IPS DF 6.9 (cell line): ENCODE results near the gene PRRC2C.
"Not testable (repeated sequence)": the region's sequence is repeated elsewhere in the genome, so short reads cannot be mapped to it uniquely, and the experiment has no call there.

Source experiments
- DNase-seq: peaks from one replicate; pipeline ENCODE4 v3.0.0-alpha.2; 2013; ENCODE audit warnings: low read depth, low spot score
- H3K27ac ChIP-seq: one replicate; pipeline ENCODE4 v1.5.1; 2013; ENCODE audit warnings: low read length, control low read depth
- H3K27me3 ChIP-seq: 2 replicates; pipeline ENCODE4 v1.6.1; 2013; ENCODE audit warnings: mild to moderate bottlenecking, low read length; ENCODE audit not compliant: control insufficient read depth, insufficient read depth
- H3K36me3 ChIP-seq: 2 replicates; pipeline ENCODE4 v1.6.1; 2013; ENCODE audit warnings: low read length; ENCODE audit not compliant: control insufficient read depth, insufficient read depth
- H3K4me1 ChIP-seq: 2 replicates; pipeline ENCODE4 v1.6.1; 2013; ENCODE audit warnings: low read length; ENCODE audit not compliant: control insufficient read depth, insufficient read depth
- H3K4me3 ChIP-seq: 2 replicates; pipeline ENCODE4 v1.5.1; 2013; ENCODE audit warnings: mild to moderate bottlenecking, low read length
- H3K9me3 ChIP-seq: 2 replicates; pipeline ENCODE4 v1.6.1; 2013; ENCODE audit warnings: low read length, inconsistent platforms; ENCODE audit not compliant: control insufficient read depth, insufficient read depth
- WGBS: extraction: QIAGEN DNeasy Blood & Tissue Kit; methylation state at CpG from one replicate; pipeline ENCODE4 v1.1.7; 2013; ENCODE audit warnings: mixed read lengths, missing lambda C conversion rate; ENCODE audit not compliant: insufficient read length, insufficient coverage; 5-methylcytosine and 5-hydroxymethylcytosine counted together

PRRC2C gene

DNA sequence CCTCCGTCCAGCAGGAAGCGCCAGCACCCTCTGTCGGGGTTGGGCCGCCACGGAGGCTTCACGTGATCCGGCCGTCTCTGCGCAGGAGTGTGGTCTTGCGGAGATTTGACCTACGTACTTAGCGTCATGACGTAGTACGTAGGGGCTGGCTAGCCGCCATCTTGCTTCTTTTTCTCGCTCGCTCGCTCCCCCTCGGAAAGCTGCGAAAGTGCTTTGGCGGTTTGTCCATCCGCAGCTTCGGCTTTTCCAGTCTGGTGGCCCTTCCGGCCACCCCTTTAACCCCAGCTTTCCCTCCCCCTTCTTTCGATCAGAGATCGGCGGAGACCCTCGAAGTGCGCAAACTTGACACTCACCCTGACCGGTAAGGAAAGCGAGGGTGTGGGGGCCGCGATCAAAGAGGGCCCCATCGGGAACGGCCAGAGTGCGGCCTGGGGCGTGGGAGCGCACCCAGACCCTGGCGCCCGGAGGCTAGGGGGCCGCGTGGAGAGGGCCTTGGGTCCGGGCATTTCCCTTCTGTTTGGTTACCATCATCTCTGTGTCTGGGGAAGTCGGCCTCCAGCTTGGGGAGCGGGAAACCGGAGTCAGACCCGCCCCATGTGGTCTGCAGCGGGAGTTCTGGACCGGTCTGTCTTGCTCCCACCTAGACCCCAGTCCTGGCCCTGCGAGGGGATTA lies at the start of gene PRRC2C:
Gene PRRC2C, plus strand, starts transcription at position 156 of the 673 bp plus-strand sequence. CDS start 26,559 bp downstream, outside the sequence.
- Histone ChIP-seq H3K36me3 (no peaks in the 10 kb centered on the region), H3K9me3 (no peaks in the 10 kb centered on the region), H3K27ac (no peak within 1 kb of the TSS), H3K27me3 (no peaks in the 10 kb centered on the region), H3K4me3 (peak within 1 kb of the TSS; percentile 83), H3K4me1 (no peaks in the 10 kb centered on the region)
- no CpG with 5 or more reads among the region's 50 CpGs for WGBS
- DNase-seq: peak; percentile 92

DNA sequence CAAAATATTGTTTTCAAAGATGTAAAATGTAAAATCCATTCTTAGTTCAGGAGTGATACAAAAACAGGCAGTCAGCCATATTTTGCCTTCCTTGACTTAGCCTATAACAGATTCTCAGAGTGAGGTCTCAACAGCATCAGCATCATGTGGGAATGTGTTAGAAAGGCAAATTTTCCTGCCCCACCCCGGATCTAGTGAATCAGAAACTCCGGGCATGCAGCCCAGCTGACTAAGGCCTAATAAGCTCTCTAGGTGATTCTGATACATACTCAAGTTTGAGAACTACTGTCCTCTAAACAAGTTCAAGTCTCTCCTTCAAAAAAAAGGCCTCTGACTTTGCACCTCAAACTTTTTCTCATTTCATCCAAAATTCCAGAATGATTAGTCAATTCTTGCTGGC lies 46.9 kb upstream of the PRRC2C start:
- no peaks in the 10 kb centered on the region for H3K4me1 ChIP-seq
- DNase-seq: no peak
- no peaks in the 10 kb centered on the region for H3K36me3 ChIP-seq
- H3K27me3 ChIP-seq: no peaks in the 10 kb centered on the region
- H3K4me3 ChIP-seq: no peak overlapping the region
- no peaks in the 10 kb centered on the region for H3K9me3 ChIP-seq
- no CpG with 5 or more reads among the region's 2 CpGs for WGBS
- no peak overlapping the region for H3K27ac ChIP-seq

DNA sequence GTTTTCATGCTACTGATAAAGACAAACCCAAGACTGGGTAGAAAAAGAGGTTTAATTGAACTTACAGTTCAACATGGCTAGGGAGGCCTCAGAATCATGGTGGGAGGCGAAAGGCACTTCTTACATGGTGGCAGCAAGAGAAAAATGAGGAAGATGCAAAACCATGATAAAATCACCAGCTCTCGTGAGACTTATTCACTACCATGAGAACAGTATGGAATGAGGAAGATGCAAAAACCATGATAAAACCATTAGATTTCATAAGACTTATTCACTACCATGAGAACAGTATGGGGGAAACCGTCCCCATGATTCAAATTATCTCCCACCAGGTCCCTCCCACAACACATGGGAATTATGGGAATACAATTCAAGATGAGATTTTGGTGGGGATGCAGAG lies 45.1 kb upstream of the PRRC2C start:
- not testable (repeated sequence) for H3K9me3 ChIP-seq, H3K4me1 ChIP-seq, H3K27me3 ChIP-seq, H3K4me3 ChIP-seq, H3K27ac ChIP-seq, DNase-seq, H3K36me3 ChIP-seq
- WGBS: no CpG with 5 or more reads among the region's 3 CpGs

DNA sequence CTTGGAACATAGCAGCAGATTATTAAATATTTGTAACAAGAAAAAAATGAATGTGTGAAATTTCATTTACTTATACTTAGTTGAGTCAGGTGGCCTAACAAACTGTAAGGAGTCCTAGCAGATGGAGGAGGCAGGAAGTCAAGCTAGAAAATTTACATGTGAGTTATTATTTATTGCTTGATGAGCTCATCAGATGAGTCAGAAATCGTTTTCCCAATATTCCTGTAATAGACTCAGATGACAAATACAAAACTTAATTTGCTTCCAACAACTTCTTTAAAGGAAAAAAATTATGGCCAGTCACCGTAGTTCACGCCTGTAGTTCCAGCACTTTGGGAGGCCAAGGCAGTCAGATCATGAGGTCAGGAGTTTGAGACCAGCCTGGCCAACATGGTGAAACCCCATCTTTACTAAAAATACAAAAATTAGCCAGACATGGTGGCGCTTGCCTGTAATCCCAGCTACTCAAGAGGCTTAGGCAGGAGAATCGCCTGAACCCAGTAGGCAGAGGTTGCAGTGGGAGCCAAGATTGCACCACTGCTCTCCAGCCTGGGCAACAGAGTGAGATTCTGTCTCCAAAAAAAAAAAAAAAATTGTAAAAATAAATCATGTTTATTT lies 43.9 kb upstream of the PRRC2C start:
- H3K4me3 ChIP-seq, H3K27me3 ChIP-seq, H3K4me1 ChIP-seq, H3K27ac ChIP-seq, H3K9me3 ChIP-seq, DNase-seq, H3K36me3 ChIP-seq: not testable (repeated sequence)
- WGBS: no CpG with 5 or more reads among the region's 5 CpGs

DNA sequence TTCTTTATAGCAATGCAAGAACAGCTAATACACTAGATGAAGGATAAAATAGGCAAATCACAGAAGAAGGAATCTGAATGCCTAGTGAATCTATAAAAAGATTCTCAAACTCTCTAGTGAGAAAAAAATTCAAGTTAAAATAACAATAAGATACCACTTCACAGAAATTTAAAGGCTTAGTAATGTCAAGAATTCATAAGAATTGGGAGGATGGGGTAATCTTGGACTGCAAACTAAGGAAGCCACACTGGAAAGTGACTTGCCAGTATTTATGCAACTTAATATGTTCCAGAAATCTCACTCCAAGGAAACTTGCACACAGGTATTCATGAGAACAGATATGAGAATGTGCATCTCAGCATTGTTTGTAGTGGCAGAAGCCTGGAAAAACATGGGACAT lies 38.9 kb upstream of the PRRC2C start:
- Histone ChIP-seq H3K27me3 (no peaks in the 10 kb centered on the region), H3K9me3 (no peaks in the 10 kb centered on the region)

DNA sequence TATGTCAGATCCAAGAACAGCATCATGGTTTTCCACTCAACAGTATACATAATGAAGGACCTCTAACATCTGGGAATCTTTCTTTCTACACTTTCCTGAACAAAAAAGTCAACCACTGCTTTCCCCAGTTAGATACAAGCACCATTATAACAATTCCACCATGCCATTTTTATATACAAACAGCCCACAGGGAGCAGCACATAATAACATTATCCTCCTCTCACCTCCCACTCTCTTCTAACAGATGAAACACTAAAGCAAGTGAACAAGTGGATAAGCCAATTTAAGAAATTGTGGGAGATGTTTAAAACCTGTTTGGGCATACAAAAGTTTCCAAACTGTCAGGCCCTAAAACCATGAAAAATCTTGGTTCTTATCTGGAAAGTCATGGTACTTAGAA lies 29.4 kb upstream of the PRRC2C start:
- H3K9me3 ChIP-seq: no peaks in the 10 kb centered on the region
- H3K36me3 ChIP-seq: no peaks in the 10 kb centered on the region
- no peak overlapping the region for H3K4me3 ChIP-seq
- H3K27me3 ChIP-seq: no peaks in the 10 kb centered on the region
- H3K27ac ChIP-seq: no peak overlapping the region
- no peak for DNase-seq
- H3K4me1 ChIP-seq: no peaks in the 10 kb centered on the region

More for the DNA sequence above, 38.9 kb upstream of the PRRC2C start:
- no peak for DNase-seq
- Histone ChIP-seq H3K36me3 (no peaks in the 10 kb centered on the region), H3K4me3 (no peak overlapping the region), H3K4me1 (no peaks in the 10 kb centered on the region), H3K27ac (no peak overlapping the region)

DNA sequence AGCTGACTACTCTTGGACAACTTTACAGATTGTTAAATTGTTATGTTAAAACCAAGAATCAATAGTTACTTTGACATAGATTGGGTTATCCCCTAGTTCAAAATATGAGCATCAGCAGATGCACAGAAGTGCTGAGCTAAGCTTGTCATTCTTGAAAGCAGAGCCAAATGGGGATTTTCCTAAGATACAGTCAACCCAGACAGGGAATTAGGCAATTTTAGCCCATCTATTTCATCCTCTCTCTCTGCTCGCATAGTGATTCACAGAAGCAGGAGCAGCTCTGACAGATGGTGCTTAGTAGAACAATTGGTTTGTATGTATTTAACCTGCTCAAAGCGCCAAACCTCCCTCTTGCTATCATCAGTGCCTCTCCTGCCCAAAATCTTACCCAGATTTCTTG lies 27.9 kb upstream of the PRRC2C start:
- Histone ChIP-seq H3K4me1 (no peaks in the 10 kb centered on the region), H3K9me3 (no peaks in the 10 kb centered on the region), H3K4me3 (no peak overlapping the region), H3K36me3 (no peaks in the 10 kb centered on the region), H3K27me3 (no peaks in the 10 kb centered on the region), H3K27ac (no peak overlapping the region)
- no CpG with 5 or more reads among the region's 2 CpGs for WGBS
- no peak for DNase-seq

DNA sequence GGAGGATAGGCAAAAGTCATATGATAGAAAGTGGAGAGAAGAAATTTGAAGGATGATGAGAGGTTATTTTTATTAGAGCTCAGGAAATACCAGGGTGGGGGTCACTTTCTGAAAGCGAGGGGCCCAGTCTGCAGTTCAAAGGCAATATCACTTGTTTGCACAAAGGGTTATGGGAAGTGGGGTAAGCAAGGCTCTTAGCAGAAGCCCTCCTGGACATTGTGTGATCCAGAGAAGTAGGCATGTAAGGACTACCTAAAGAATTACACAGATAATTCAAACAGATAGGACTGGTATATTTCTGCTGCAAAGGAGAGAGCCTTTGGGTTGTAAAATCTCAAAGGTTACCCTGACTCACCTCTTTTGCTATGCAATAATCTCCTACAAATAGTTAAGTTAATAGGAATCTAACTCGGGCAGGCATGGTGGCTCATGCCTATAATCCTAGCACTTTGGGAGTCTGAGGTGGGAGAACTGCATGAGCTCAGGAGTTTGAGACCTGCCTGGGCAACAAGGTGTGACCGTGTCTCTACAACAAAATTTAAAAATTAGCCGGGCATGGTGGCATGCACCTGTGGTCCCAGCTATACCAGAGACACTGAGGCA lies 25.2 kb upstream of the PRRC2C start:
- Histone ChIP-seq H3K9me3 (no peaks in the 10 kb centered on the region), H3K4me3 (no peak overlapping the region), H3K36me3 (no peaks in the 10 kb centered on the region), H3K4me1 (no peaks in the 10 kb centered on the region), H3K27me3 (no peaks in the 10 kb centered on the region), H3K27ac (no peak overlapping the region)
- WGBS: no CpG with 5 or more reads among the region's 4 CpGs
- DNase-seq: no peak

DNA sequence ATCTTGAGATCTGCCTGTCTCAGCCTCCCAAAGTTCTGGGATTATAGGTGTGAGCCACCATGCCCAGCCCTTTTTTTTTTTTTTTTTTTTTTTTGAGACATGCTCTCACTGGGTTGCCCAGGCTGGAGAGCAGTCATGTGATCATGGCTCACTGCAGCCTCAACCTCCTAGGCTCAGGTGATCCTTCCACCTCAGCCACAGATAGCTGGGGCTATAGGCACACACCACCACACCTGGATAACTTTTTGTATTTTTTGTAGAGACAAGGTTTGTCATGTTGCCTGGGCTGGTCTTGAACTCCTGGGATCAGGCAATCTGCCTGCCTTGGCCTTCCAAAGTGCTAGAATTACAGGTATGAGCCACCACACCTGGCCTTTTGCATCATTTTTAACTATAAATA lies 17.7 kb upstream of the PRRC2C start:
- H3K27ac ChIP-seq: no peak overlapping the region
- no peaks in the 10 kb centered on the region for H3K4me1 ChIP-seq
- H3K4me3 ChIP-seq: no peak overlapping the region
- no peaks in the 10 kb centered on the region for H3K36me3 ChIP-seq
- no peaks in the 10 kb centered on the region for H3K9me3 ChIP-seq
- no peaks in the 10 kb centered on the region for H3K27me3 ChIP-seq
- no peak for DNase-seq

DNA sequence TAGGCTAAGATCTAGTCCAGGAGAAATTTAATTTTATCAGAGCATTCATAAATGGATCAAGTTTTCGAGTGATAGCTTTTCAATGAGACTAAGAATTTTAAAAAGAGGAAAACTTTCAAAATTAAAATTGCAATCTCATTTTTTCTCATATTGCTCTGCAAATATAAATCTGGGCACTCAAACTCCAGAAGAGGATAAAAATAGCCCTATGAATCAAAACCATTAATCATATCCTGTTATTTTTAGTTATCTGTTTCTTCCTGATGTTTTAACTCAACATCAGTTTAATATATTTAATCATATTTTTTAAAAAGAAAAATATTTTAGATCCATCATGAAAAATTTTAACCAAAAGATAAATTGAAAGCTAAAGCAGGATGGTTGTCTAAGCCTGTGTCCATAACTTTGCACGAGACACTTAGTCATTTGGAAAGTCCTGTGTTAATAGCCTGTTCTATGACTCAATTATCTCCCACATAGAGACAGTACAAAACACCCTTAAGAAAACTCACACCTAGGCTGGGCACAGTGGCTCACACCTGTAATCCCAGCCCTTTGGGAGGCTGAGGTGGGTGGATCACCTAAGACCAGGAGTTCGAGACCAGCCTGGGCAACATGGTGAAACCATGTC lies 17.1 kb upstream of the PRRC2C start:
- no peak overlapping the region for H3K4me3 ChIP-seq
- no peaks in the 10 kb centered on the region for H3K27me3 ChIP-seq
- no peak for DNase-seq
- no peak overlapping the region for H3K27ac ChIP-seq
- no peaks in the 10 kb centered on the region for H3K36me3 ChIP-seq
- no peaks in the 10 kb centered on the region for H3K9me3 ChIP-seq
- H3K4me1 ChIP-seq: no peaks in the 10 kb centered on the region
- WGBS: no CpG with 5 or more reads among the region's 3 CpGs
